H1 (cell line): ENCODE data around the gene PXK. TPM values are rescaled to one million over a fixed set of nuclear protein-coding genes. Genes with fewer than 3 reads are reported as not detected.

ENCODE experiments used
- CTCF ChIA-PET: fragments of 300-600 bp; sonication (Branson Sonifier 250); formaldehyde crosslinking; loops from one replicate; lab custom pipeline; 2021; ENCODE audit not compliant: partially characterized antibody; lab: Charles Lee
- POLR2A ChIA-PET: fragments of 300-600 bp; sonication (Branson Sonifier 250); formaldehyde crosslinking; loops from one replicate; lab custom pipeline; 2021; ENCODE audit warnings: inconsistent platforms; ENCODE audit not compliant: partially characterized antibody; lab: Charles Lee
- DNase-seq, 2 experiments: peaks; one replicate each; pipeline versions ENCODE4 v3.0.0 to v3.0.0-alpha.2; 2010 to 2022; ENCODE audit warnings: low spot score in 2 of 2, low read depth in 1 of 2, mixed read lengths in 1 of 2
- FAIRE-seq: peaks from 2 replicates; lab custom pipeline; 2011; peaks lifted over from hg19 to GRCh38; lab: Jason Lieb, UNC
- H2AFZ ChIP-seq: 2 replicates; pipeline ENCODE4 v1.8.1; 2012; ENCODE audit warnings: low read length, inconsistent platforms
- H2AK5ac ChIP-seq: 2 replicates; pipeline ENCODE4 v1.6.1; 2013; ENCODE audit warnings: low read depth, low read length
- H2BK120ac ChIP-seq: replicated peaks from 2 replicates; pipeline ENCODE3; 2013; ENCODE audit warnings: low read depth, low read length, inconsistent platforms
- H2BK12ac ChIP-seq: 2 replicates; pipeline ENCODE4 v1.6.1; 2013; ENCODE audit warnings: low read depth, low read length
- H2BK15ac ChIP-seq: 2 replicates; pipeline ENCODE4 v1.6.1; 2013; ENCODE audit warnings: low read length
- H2BK20ac ChIP-seq: 2 replicates; pipeline ENCODE4 v1.6.1; 2013; ENCODE audit warnings: low read length
- H2BK5ac ChIP-seq: 2 replicates; pipeline ENCODE4 v1.6.1; 2013; ENCODE audit warnings: low read depth, low read length
- H3K14ac ChIP-seq: 2 replicates; pipeline ENCODE4 v1.6.1; 2013; ENCODE audit warnings: inconsistent platforms; ENCODE audit not compliant: insufficient read length
- H3K18ac ChIP-seq: 2 replicates; pipeline ENCODE4 v1.6.1; 2013; ENCODE audit warnings: low read length; ENCODE audit errors: extremely low read depth
- H3K23ac ChIP-seq: 2 replicates; pipeline ENCODE4 v1.6.1; 2013; ENCODE audit warnings: inconsistent platforms; ENCODE audit not compliant: insufficient read length
- H3K23me2 ChIP-seq: 2 replicates; pipeline ENCODE4 v1.6.1; 2013; ENCODE audit warnings: low read depth, low read length
- H3K27ac ChIP-seq: 2 replicates; pipeline ENCODE4 v1.6.1; 2011; ENCODE audit warnings: low read depth, low read length, inconsistent platforms
- H3K27me3 ChIP-seq, 4 experiments: replicated peaks in 1 of 4; 1 replicate in 1 of 4; 2 replicates in 3 of 4; pipeline versions ENCODE4 v1.6.1 to v1.8.1; 2011 to 2013; ENCODE audit warnings: low read length in 3 of 4, mild to moderate bottlenecking in 3 of 4, inconsistent platforms in 2 of 4, mixed read lengths in 2 of 4, moderate library complexity in 1 of 4; ENCODE audit not compliant: control insufficient read depth in 3 of 4, insufficient read depth in 3 of 4; ENCODE audit errors: extremely low read depth in 1 of 4
- H3K36me3 ChIP-seq, 4 experiments: 2 replicates each; pipeline versions ENCODE4 v1.6.1 to v1.8.1; 2011 to 2013; ENCODE audit warnings: mild to moderate bottlenecking in 4 of 4, low read length in 3 of 4, moderate library complexity in 2 of 4, control low read depth in 1 of 4, inconsistent platforms in 1 of 4; ENCODE audit not compliant: insufficient read depth in 4 of 4, control insufficient read depth in 2 of 4
- H3K4ac ChIP-seq: replicated peaks from 2 replicates; pipeline ENCODE3; 2013; ENCODE audit warnings: low read length, low read depth, mixed read lengths, inconsistent platforms; ENCODE audit not compliant: insufficient read length
- H3K4me1 ChIP-seq, 4 experiments: replicated peaks in 1 of 4; 1 replicate in 1 of 4; 2 replicates in 3 of 4; pipeline versions ENCODE4 v1.6.1 to v1.8.1; 2011 to 2013; ENCODE audit warnings: low read length in 3 of 4, inconsistent platforms in 2 of 4, mixed read lengths in 1 of 4; ENCODE audit not compliant: insufficient read depth in 4 of 4, control insufficient read depth in 3 of 4
- H3K4me2 ChIP-seq, 2 experiments: 2 replicates each; pipeline versions ENCODE4 v1.6.1 to v1.8.1; 2011 to 2013; ENCODE audit warnings: low read depth in 2 of 2, low read length in 2 of 2, control low read depth in 1 of 2, inconsistent platforms in 1 of 2, mild to moderate bottlenecking in 1 of 2; ENCODE audit not compliant: insufficient read depth in 1 of 2
- H3K4me3 ChIP-seq, 4 experiments: fragments of 200-600, 300-600 bp in 1 of 4; sonication (generic), shearing (Covaris generic), sonication (Bioruptor Twin) in 1 of 4; 2 replicates each; pipeline versions ENCODE4 v1.5.1 to v1.8.1; 2011 to 2016; ENCODE audit warnings: low read length in 4 of 4, low read depth in 3 of 4, control low read depth in 2 of 4, inconsistent platforms in 2 of 4, mild to moderate bottlenecking in 2 of 4, mixed read lengths in 1 of 4, moderate library complexity in 1 of 4; ENCODE audit not compliant: insufficient read depth in 2 of 4; ENCODE audit errors: extremely low read depth in 1 of 4
- H3K56ac ChIP-seq: replicated peaks from 2 replicates; pipeline ENCODE3; 2013; ENCODE audit warnings: low read depth, mild to moderate bottlenecking, mixed read lengths, low read length, inconsistent platforms; ENCODE audit not compliant: insufficient read length
- H3K79me1 ChIP-seq: 2 replicates; pipeline ENCODE4 v1.6.1; 2013; ENCODE audit warnings: low read depth, low read length, control low read depth
- H3K79me2 ChIP-seq, 2 experiments: 2 replicates each; pipeline versions ENCODE4 v1.6.1 to v1.8.1; 2012 to 2013; ENCODE audit warnings: low read length in 2 of 2, mild to moderate bottlenecking in 2 of 2, inconsistent platforms in 1 of 2; ENCODE audit not compliant: insufficient read depth in 2 of 2, control insufficient read depth in 1 of 2
- H3K9ac ChIP-seq, 4 experiments: replicated peaks in 1 of 4; 1 replicate in 1 of 4; 2 replicates in 3 of 4; pipeline versions ENCODE4 v1.6.1 to v1.8.1; 2011 to 2013; ENCODE audit warnings: low read depth in 3 of 4, low read length in 3 of 4, control low read depth in 2 of 4, mild to moderate bottlenecking in 2 of 4, moderate library complexity in 2 of 4, inconsistent platforms in 1 of 4; ENCODE audit errors: extremely low read depth in 1 of 4
- H3K9me3 ChIP-seq, 2 experiments: 2 replicates each; pipeline versions ENCODE4 v1.6.1 to v1.8.1; 2012 to 2013; ENCODE audit warnings: mild to moderate bottlenecking in 2 of 2, moderate library complexity in 2 of 2, control low read depth in 1 of 2, inconsistent platforms in 1 of 2, low read depth in 1 of 2, low read length in 1 of 2, mixed read lengths in 1 of 2; ENCODE audit not compliant: insufficient read depth in 2 of 2
- H4K20me1 ChIP-seq, 2 experiments: replicated peaks in 1 of 2; 2 replicates each; pipeline versions ENCODE3 to v1.8.1; 2011 to 2013; ENCODE audit warnings: inconsistent platforms in 2 of 2, low read length in 2 of 2, mild to moderate bottlenecking in 1 of 2; ENCODE audit not compliant: insufficient read depth in 2 of 2, control insufficient read depth in 1 of 2
- H4K5ac ChIP-seq: 2 replicates; pipeline ENCODE4 v1.6.1; 2013; ENCODE audit warnings: low read length, low read depth, mixed read lengths, inconsistent platforms; ENCODE audit not compliant: insufficient read length
- H4K8ac ChIP-seq: 2 replicates; pipeline ENCODE4 v1.8.0; 2013; ENCODE audit warnings: mild to moderate bottlenecking, moderate library complexity, low read length, inconsistent platforms; ENCODE audit not compliant: insufficient read depth; ENCODE audit errors: extremely low read depth
- H4K91ac ChIP-seq: replicated peaks from 2 replicates; pipeline ENCODE3; 2013; ENCODE audit warnings: low read length, mixed read lengths, inconsistent platforms; ENCODE audit not compliant: insufficient read length
- E2F6 ChIP-seq: IDR thresholded peaks from 2 replicates; pipeline ENCODE4 v1.6.1; 2012; ENCODE audit warnings: inconsistent platforms
- SAP30 ChIP-seq: fragments of 300-600 bp; sonication (generic); IDR thresholded peaks from 2 replicates; pipeline ENCODE4 v1.7.1; 2012; ENCODE audit warnings: low read length, moderate library complexity, mild to moderate bottlenecking, inconsistent platforms; ENCODE audit not compliant: insufficient read depth, insufficient replicate concordance
- SP2 ChIP-seq: IDR thresholded peaks from 2 replicates; pipeline ENCODE4 v1.6.1; 2012; ENCODE audit warnings: mild to moderate bottlenecking, low read length, inconsistent platforms
- WGBS, 2 experiments: shearing (Covaris generic) in 1 of 2; methylation state at CpG; one replicate each; pipeline versions ENCODE4 v1.1.6 to v1.1.7; 2013 to 2015; ENCODE audit warnings: low lambda C conversion rate in 2 of 2, mixed read lengths in 2 of 2, inconsistent platforms in 1 of 2, low coverage in 1 of 2, missing lambda C conversion rate in 1 of 2; ENCODE audit not compliant: insufficient replicate concordance in 2 of 2, insufficient coverage in 1 of 2, insufficient read length in 1 of 2; ENCODE audit errors: extremely low coverage in 1 of 2, missing lambda C conversion rate in 1 of 2; 5-methylcytosine and 5-hydroxymethylcytosine counted together
- polyA plus RNA-seq, 7 experiments: library from polyadenylated mRNA; depleted of rRNA in 3 of 7; stranded (reverse) in 5 of 7; unstranded in 2 of 7; fragments of >200 nt in 5 of 7; fragments of 200-250 nt in 2 of 7; gene quantifications; 1 replicate in 5 of 7; 2 replicates in 1 of 7; 4 replicates in 1 of 7; pipeline versions ENCODE4 v1.2.1 to v1.2.3, GENCODE V29; 2011 to 2013; ENCODE audit warnings: missing spikeins in 2 of 7, mixed read lengths in 2 of 7
- total RNA-seq: library from RNA; stranded (reverse); fragmentation: NEBNext Ultra II Directional; extraction: Animal tissue kit (Norgen Biotek cat#: 25700); gene quantifications from 2 replicates; pipeline ENCODE4 v1.2.1, GENCODE V29; 2021

PXK gene
- total and polyA plus RNA-seq, 2 of the 8 experiments (the other 6 are each of a cell fraction or from before 2014, with no cell fraction given), result 3.5 to 7.1 TPM

GRCh38 chr3:58366699-58367098, 34.0 kb downstream of the PXK start:
- CTCF ChIA-PET, result interaction anchor here (1.2 kb wide), 2 partner anchors 13 to 118 kb away, joined by 3 read pairs; no protein-coding TSS in a partner anchor

More at GRCh38 chr3:58366699-58367098, 34.0 kb downstream of the PXK start:
- H4K8ac ChIP-seq, result no peak overlapping the region
- WGBS, 2 experiments, result 100% methylated on average over 1 of the region's 1 CpG; no CpG with 5 or more reads in 1 of the 2 experiments
- no peak overlapping the region for H3K56ac ChIP-seq
- TF ChIP-seq SAP30, result no peak
- no peak for TF ChIP-seq E2F6
- no peak for TF ChIP-seq SP2
- no peak for DNase-seq
- H3K9me3 ChIP-seq, result no peaks in the 10 kb centered on the region
- no peak overlapping the region for H3K23ac ChIP-seq
- H4K91ac ChIP-seq, result no peak overlapping the region
- no peak overlapping the region for H3K27ac ChIP-seq
- FAIRE-seq, result no peak
- H4K20me1 ChIP-seq, result no peaks in the 10 kb centered on the region
- H2BK12ac ChIP-seq, result no peak overlapping the region
- H3K4ac ChIP-seq, result no peak overlapping the region
- H3K79me2 ChIP-seq, result no peaks in the 10 kb centered on the region
- H2AK5ac ChIP-seq, result no peak overlapping the region
- H3K9ac ChIP-seq, result no peak overlapping the region
- no peak overlapping the region for H2BK15ac ChIP-seq
- no peaks in the 10 kb centered on the region for H3K79me1 ChIP-seq
- no peak overlapping the region for H3K18ac ChIP-seq
- no peak overlapping the region for H3K4me3 ChIP-seq
- H2BK5ac ChIP-seq, result no peak overlapping the region
- H2AFZ ChIP-seq, result no peak overlapping the region
- POLR2A ChIA-PET, result no interaction called here
- no peaks in the 10 kb centered on the region; a peak in 2 of 7 replicates for H3K4me1 ChIP-seq
- H2BK20ac ChIP-seq, result no peak overlapping the region
- no peak overlapping the region for H4K5ac ChIP-seq
- no peak overlapping the region for H3K4me2 ChIP-seq
- H3K27me3 ChIP-seq, result no peaks in the 10 kb centered on the region
- no peaks in the 10 kb centered on the region for H3K23me2 ChIP-seq
- H3K36me3 ChIP-seq, result no peaks in the 10 kb centered on the region
- no peak overlapping the region for H3K14ac ChIP-seq
- H2BK120ac ChIP-seq, result no peak overlapping the region
